Peyer's patch (tissue), 4 donors: ENCODE results near the gene SPATA24. TPM values are rescaled to one million over a fixed set of nuclear protein-coding genes. Genes with fewer than 3 reads are reported as not detected.
A peak's percentile ranks its signal among the peaks of the same experiment; 100 is the strongest.
"Not testable (repeated sequence)": the region's sequence is repeated elsewhere in the genome, so short reads cannot be mapped to it uniquely, and the experiment has no call there.

Experiments used
- DNase-seq, 3 donors: peaks; one replicate each; pipeline ENCODE4 v3.0.0-alpha.2; 2017 to 2019
- H3K27ac ChIP-seq, 4 donors: fragments of 200-600 bp; sonication (generic); one replicate each; pipeline ENCODE4 v1.5.1; 2016 to 2019
- H3K27me3 ChIP-seq, 2 donors: fragments of 200-600 bp; sonication (generic); one replicate each; pipeline ENCODE4 v1.5.1; 2019
- H3K36me3 ChIP-seq, 3 donors: fragments of 200-600 bp; sonication (generic); one replicate each; pipeline ENCODE4 v1.5.1; 2016 to 2019
- H3K4me1 ChIP-seq, 4 donors: fragments of 200-600 bp; sonication (generic); one replicate each; pipeline ENCODE4 v1.5.1; 2016 to 2019
- H3K4me3 ChIP-seq, 4 donors: fragments of 200-600 bp; sonication (generic); 1 replicate in 3 of 4; 2 replicates in 1 of 4; pipeline ENCODE4 v1.5.1; 2016 to 2019; ENCODE audit warnings: mild to moderate bottlenecking in 1 of 4
- H3K9me3 ChIP-seq, 4 donors: fragments of 200-600 bp; sonication (generic); one replicate each; pipeline ENCODE4 v1.5.1; 2016 to 2019; ENCODE audit warnings: mild to moderate bottlenecking in 1 of 4
- CTCF ChIP-seq, 6 experiments: fragments of 450-650 bp in 4 of 6; fragments of 200-600 bp in 2 of 6; sonication (generic) in 1 of 6; IDR thresholded peaks; one replicate each; pipeline ENCODE4 v1.5.1; 2017 to 2019; ENCODE audit warnings: antibody characterized with exemption in 6 of 6, mild to moderate bottlenecking in 3 of 6, moderate library complexity in 1 of 6
- POLR2A ChIP-seq, 2 donors: fragments of 450-650 bp; IDR thresholded peaks; one replicate each; pipeline ENCODE4 v1.5.1; 2017; ENCODE audit warnings: antibody characterized with exemption in 2 of 2, mild to moderate bottlenecking in 2 of 2, moderate library complexity in 2 of 2
- total RNA-seq, 4 donors: library from RNA; depleted of rRNA; stranded (reverse); fragments of >200 nt; gene quantifications; one replicate each; pipeline ENCODE4 v1.1.0, GENCODE V29; 2016

SPATA24 gene
- total RNA-seq, 4 donors from 2014 or later = 3.1 to 11.6 TPM; not detected in 2

DNA sequence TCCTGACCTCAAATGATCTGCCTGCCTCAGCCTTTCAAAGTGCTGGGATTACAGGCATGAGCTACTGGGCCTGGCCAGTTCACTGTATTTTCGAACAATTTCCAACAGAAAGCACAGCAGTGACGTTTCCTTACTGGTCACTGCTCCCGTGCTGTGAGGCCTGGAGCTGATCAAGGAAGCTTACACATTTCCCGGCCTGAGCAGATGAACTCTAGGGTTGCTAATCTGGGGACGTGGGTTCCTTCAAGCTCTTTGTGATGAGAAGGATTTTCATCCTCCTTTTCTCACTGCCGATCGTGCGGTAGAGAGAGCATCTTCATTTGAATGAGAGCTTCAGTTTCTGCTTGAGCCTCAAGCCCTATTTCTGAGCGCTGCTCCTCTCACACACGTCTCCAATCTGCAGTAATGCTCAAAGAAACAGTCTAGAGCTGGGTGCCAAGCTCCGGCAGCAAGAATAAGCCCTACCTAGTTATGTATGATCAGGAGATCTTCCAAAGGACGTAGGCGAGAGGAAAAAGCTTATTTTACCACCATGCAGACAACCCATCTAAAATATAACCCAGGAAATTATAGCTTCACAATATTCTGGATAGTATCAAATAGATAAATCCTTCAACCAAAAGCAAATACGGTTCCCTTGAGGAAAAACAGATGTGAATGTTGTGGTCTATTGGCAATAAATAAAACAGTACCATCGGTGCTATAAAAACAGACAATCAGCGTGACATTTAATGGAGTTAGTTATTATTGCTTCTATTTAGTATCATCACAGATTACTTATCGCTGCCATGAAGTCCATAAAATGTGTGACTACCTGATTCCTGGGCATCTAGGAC lies 7.3 kb upstream of the SPATA24 start:
- no peak overlapping the region for H3K27ac ChIP-seq
- peak in 1 of 3 donors; percentile 29 for DNase-seq
- no peak overlapping the region for H3K4me3 ChIP-seq
- no peaks in the 10 kb centered on the region for H3K27me3 ChIP-seq
- peaks cover 0 to 12% (median 7%) of the 10 kb centered on the region in 4 donors for H3K4me1 ChIP-seq
- H3K36me3 ChIP-seq = no peaks in the 10 kb centered on the region
- H3K9me3 ChIP-seq = no peaks in the 10 kb centered on the region
- no peak for TF ChIP-seq CTCF (IDR thresholded peaks at IDR 0.05)
- no peak for TF ChIP-seq POLR2A (IDR thresholded peaks at IDR 0.05)

GRCh38 chr5:139410121-139410992 lies 6.5 kb upstream of the SPATA24 start:
- Histone ChIP-seq H3K27me3 (no peaks in the 10 kb centered on the region), H3K27ac (no peak overlapping the region), H3K4me1 (peaks cover 0 to 10% (median 4%) of the 10 kb centered on the region in 4 donors), H3K4me3 (no peak overlapping the region), H3K9me3 (no peaks in the 10 kb centered on the region), H3K36me3 (no peaks in the 10 kb centered on the region)
- TF ChIP-seq CTCF (IDR thresholded peaks at IDR 0.05) = no peak
- TF ChIP-seq POLR2A (IDR thresholded peaks at IDR 0.05) = no peak
- peak in 1 of 3 donors; percentile 14 for DNase-seq

GRCh38 chr5:139409116-139409515 lies 5.2 kb upstream of the SPATA24 start:
- DNase-seq = peak in 1 of 3 donors; percentile 40
- not testable (repeated sequence) for H3K36me3 ChIP-seq, H3K27ac ChIP-seq, H3K4me1 ChIP-seq, H3K27me3 ChIP-seq, H3K9me3 ChIP-seq, H3K4me3 ChIP-seq

DNA sequence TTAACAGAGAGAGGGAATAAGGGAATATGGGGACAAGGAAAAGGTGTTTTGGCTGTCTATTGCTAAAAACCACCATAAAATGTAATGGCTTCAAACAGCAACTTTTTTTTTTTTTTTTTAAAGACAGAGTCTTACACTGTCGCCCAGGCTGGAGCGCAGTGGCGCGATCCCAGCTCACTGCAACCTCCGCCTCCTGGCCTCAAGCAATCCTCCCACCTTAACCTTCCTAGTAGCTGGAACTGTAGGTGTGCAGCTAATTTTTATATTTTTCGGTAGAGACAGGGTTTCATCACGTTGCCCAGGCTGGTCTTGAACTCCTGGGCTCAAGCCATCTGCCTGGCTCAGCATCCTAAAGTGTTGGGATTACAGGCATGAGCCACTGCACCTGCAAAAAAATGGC lies 4.3 kb upstream of the SPATA24 start:
- no peak overlapping the region for H3K4me3 ChIP-seq
- no peaks in the 10 kb centered on the region for H3K9me3 ChIP-seq
- peak in 1 of 3 donors; percentile 10 for DNase-seq
- TF ChIP-seq CTCF (IDR thresholded peaks at IDR 0.05) (no peak), POLR2A (IDR thresholded peaks at IDR 0.05) (no peak)
- H3K4me1 ChIP-seq = peaks cover 0 to 8% (median 4%) of the 10 kb centered on the region in 4 donors
- H3K27ac ChIP-seq = peak overlapping the region in 1 of 4 donors; percentile 42
- H3K36me3 ChIP-seq = no peaks in the 10 kb centered on the region
- H3K27me3 ChIP-seq = no peaks in the 10 kb centered on the region

DNA sequence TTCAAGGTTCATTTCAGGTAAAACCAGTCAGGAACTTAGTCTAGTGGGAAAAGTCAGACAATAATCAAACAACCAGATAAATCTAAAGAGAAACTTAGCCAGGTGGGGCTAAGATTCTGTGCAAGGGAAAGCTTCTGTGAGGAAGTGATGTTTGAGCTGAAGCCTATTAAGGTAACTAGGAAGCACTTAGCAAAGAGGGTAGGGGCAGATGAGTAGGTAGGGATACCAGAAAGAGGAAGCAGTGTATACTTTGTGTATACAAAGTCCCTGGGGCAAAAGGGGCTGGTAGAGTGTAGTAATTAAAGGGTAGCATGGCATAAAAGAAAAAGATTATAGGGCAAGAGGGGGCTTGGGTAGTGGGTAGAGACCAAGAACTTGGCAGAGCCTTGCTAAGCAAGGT lies 3.6 kb upstream of the SPATA24 start:
- Histone ChIP-seq H3K4me3 (no peak overlapping the region), H3K36me3 (no peaks in the 10 kb centered on the region), H3K4me1 (peaks cover 0 to 9% (median 4%) of the 10 kb centered on the region in 4 donors), H3K27me3 (no peaks in the 10 kb centered on the region), H3K27ac (peak overlapping the region in 1 of 4 donors; percentile 42), H3K9me3 (no peaks in the 10 kb centered on the region)
- no peak for TF ChIP-seq CTCF (IDR thresholded peaks at IDR 0.05)
- TF ChIP-seq POLR2A (IDR thresholded peaks at IDR 0.05) = no peak
- peak in 1 of 3 donors; percentile 13 for DNase-seq

GRCh38 chr5:139406963-139407362 lies 3.1 kb upstream of the SPATA24 start:
- no peak for TF ChIP-seq POLR2A (IDR thresholded peaks at IDR 0.05)
- no peak for TF ChIP-seq CTCF (IDR thresholded peaks at IDR 0.05)
- Histone ChIP-seq H3K9me3 (no peaks in the 10 kb centered on the region), H3K27me3 (no peaks in the 10 kb centered on the region), H3K4me1 (peaks cover 0 to 9% (median 4%) of the 10 kb centered on the region in 4 donors), H3K36me3 (no peaks in the 10 kb centered on the region), H3K27ac (peak overlapping the region in 1 of 4 donors; percentile 42), H3K4me3 (no peak overlapping the region)
- DNase-seq = peak in 1 of 3 donors; percentile 43
